GM19328 (cell line): ENCODE measurements around the gene TBCD.

Source experiments
- ATAC-seq: cut with Tn5 transposase; IDR thresholded peaks from one replicate; pipeline ENCODE4 v1.9.1; 2021; ENCODE audit warnings: mild to moderate bottlenecking, moderate library complexity; ENCODE audit not compliant: unreplicated experiment

The TBCD gene

GRCh38 chr17:82881900-82882714 lies 130.2 kb downstream of the TBCD start:
- ATAC-seq = no peak

DNA sequence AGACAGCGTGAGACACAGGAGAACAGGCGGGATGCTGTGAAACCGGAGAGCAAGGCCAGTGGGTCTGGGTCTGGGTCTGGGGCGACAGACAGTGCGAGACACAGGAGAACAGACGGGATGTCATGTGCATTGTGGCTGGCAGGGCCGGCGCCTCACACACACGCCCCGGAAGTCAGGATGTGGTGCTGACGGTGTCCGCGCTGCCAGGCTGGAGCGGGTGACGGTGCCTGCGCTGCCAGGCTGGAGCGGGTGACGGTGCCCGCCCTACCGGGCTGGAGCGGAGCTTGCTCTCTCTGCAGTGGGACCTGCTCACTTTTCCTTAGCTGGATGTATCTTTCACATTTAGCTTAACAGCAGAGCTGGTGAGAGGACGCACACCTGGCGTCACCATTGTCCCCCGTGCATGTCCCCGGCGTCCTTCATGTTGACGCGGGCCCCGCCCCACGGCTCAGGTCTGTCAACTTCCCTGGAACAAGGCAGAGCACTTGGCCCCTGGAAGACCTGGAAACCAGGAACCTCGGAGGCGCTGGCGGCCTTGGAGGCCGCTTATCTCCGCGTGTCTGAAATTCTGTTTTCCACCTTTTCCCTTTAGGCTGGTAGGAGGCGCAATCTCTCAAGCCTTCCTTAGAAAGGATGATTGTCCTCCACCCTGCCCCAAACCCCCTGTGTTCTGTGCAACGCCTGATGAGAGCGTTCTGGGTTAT lies 131.0 kb downstream of the TBCD start:
- ATAC-seq = no peak

DNA sequence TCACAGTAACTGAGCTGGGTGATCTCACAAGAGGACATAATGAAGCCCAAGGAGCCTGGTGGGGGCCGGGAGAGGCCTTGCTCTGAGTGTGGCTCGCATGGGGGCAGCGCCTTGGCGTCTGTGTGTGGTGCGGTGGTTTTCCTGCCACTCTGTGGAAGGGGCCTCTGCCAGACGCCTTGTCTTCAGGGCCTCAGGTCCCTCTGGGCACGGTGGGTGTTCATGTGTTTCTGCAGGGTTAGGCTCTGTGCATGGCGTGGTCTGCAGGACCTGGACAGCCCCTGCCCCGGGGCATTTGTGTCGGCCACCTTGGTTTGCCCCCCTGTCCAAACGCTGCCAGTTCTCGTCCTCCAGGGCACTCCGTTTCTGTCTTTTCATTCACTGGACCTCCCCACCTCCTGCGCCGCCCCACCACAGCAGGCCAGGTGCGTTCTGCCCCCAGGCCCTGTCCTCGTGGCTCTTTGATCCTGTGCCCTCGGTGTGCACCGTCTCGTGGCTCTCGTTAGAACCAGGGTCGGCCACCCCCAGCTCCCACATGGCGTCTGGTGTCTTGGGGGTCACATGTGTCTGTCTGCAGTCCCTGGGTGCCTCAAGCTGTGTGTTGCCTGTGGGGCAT lies 131.7 kb downstream of the TBCD start:
- no peak for ATAC-seq

DNA sequence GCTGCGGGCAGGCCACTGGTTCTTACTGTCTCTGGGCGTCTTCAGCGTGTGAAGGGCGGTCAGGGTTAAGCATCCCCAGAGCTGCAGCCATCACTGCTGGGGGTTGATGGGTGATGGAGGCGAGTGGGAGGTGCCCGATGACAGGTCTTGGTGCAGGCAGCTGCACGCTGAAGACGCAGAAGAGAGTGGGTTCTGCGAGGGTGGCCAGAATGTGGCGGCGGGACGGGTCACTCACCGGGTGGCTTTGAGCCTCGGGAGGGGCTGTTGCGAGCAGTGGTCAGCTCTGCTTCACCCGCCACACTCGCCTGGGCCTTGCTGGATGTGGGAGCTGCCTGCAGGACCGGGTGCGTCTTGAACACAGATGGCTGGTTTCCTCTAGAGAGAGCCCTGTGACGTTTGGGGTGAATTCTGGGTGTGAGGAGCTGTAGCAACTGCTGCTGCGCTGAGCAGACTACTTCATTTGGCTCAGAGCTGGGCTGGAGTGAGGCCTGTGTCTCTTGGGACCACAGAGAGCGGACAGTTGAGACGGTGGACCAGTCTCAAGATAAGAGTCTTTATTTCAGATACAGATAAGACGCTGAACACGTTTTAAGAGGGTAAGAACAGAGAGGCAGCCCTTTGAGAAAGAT lies 132.6 kb downstream of the TBCD start:
- no peak for ATAC-seq

DNA sequence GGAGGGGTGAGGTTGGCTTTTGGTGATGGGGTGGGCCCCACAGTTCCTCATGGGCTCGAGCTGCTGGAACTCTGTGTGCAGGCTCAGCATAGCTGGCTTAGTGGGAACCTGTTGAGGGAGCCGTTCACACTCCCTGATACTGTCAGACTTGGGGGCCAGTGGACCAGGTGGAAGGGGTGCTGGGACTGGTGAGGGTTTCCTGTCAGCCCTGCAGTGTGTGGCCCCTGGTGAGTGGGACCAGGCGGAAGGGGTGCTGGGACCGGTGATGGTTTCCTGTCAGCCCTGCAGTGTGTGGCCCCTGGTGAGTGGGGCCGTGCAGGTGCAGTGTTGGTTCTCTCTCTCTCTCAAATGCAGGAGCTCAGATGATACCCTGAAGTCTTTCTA lies 133.1 kb downstream of the TBCD start:
- ATAC-seq = no peak

- no peak for ATAC-seq
These were observed 135.6 kb downstream of the TBCD start for GRCh38 chr17:82887255-82888164.

DNA sequence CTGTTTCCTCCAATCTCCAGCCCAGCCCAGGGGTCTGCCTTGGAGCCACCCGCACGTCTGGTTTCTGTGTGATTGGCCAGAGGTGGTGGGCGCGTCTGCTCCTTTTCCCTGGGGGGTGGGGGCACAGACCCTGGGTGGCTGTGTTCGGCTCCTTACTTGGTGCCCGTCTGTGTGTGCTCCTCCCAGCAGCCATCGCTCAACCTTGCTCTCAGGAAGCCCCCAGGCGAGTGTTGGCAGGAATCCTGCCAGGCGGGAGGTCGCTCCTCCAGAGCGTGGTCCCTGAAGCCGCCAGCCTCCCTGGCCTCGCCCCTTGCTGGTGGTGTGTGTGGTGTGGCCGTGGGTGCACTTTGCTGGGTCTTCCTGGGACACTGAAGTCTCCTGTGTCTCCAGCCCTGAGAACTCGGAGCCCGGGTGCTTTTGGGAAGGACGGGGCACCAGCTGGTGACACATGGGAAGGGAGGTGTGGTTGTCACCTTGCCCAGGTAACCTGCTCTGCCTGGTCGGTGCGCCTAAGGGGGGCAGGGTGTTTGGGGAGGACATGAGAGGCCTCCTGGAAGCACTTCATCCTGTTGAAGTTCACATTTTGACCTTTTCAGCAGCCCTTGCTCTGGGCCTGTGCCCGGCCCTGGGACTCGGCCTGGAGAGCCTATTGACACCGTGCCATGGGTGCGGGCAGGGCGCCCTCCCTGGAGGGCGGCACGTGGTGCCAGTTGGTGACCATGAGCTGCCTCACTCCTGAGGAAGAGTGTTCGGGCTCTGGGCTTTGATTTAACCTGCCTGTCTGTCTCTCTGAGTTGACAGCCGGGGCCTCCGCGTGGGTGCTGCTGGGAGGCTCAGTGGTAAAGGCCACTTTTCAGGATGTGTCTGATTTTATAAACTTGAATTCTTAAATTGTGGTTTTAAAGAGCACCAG lies 137.0 kb downstream of the TBCD start:
- ATAC-seq = no peak

- ATAC-seq = no peak
These were observed 137.9 kb downstream of the TBCD start for GRCh38 chr17:82889496-82890338.

DNA sequence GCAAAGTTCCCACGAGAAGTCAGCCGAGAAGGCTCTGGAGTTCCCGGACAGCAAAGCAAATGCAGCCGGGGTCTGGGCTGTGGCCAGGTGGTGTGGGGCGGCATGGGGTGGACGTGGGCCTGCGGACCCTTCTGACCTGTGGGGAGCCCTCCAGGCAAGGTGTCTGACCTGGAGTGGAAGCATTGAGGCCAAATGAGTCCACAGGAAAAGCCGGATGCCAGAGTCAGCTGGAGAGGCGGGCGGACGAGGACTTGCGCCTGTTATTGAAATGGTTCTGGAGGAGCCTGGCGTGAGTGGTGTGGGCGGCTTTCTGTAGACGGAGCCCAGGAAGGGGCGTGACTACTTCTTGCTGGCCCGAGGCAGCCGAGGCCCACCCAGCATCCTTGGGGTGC lies 138.5 kb downstream of the TBCD start:
- ATAC-seq = no peak

DNA sequence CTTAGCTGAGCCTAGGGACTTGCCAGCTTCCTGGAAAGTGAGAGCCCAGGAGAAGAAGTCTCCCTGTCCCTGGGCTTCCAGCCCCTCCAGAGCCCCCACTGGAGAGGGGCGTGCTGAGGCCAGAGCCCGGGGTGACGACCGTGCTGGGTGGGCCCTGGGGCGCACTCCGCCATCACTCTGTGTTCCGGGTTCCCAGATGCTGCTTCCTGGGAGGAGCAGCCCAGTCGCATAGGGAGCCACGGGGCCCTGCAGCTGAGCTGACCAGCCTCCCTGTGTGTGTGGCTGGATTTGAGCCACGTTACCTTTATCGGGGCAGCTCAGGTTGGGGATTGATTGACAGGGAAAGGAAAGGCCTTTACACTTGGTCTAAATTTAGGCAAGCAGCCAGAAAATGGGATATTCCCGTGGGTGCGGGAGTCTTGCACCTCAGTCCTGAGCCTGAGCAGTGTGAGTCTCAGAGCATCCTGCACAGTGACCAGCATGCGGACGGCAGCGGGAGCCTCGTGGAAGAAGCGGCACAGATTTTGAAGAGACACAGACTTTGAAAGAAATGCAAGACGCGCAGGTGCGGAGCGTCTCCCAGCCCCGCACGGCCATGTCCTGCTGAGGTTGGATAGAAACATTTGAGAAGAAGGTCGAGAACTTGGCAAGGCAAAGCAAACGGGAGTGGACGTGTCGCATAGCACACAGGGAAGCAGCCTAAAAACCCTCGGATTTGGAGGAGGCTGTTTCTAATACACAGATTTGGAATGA lies 139.2 kb downstream of the TBCD start:
- no peak for ATAC-seq

DNA sequence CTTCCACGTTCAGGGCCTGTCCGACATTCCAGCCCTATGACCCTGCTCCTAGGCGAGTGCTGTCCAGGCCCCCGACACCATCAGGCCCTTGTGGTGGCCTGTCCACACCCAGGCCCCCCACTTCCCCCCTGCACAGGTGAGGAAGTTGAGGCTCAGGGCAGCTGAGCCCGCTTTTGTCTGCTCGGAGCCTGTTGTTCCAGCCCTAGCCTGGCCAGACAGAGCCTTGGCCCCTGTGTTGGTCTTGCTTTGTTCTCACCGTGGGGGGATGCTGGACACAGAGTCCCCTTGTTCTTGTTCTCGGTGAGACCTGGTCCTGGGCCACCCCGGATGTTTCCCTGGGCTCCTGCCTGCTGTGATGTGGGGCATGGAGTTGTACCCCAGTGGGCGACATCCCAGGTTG lies 140.0 kb downstream of the TBCD start:
- no peak for ATAC-seq

- no peak for ATAC-seq
These were observed 141.2 kb downstream of the TBCD start for GRCh38 chr17:82892899-82893565.

GRCh38 chr17:82893779-82894178 lies 141.9 kb downstream of the TBCD start:
- no peak for ATAC-seq

GRCh38 chr17:82894389-82894788 lies 142.5 kb downstream of the TBCD start:
- no peak for ATAC-seq

- no peak for ATAC-seq
These were observed 143.2 kb downstream of the TBCD start for GRCh38 chr17:82895087-82895486.

DNA sequence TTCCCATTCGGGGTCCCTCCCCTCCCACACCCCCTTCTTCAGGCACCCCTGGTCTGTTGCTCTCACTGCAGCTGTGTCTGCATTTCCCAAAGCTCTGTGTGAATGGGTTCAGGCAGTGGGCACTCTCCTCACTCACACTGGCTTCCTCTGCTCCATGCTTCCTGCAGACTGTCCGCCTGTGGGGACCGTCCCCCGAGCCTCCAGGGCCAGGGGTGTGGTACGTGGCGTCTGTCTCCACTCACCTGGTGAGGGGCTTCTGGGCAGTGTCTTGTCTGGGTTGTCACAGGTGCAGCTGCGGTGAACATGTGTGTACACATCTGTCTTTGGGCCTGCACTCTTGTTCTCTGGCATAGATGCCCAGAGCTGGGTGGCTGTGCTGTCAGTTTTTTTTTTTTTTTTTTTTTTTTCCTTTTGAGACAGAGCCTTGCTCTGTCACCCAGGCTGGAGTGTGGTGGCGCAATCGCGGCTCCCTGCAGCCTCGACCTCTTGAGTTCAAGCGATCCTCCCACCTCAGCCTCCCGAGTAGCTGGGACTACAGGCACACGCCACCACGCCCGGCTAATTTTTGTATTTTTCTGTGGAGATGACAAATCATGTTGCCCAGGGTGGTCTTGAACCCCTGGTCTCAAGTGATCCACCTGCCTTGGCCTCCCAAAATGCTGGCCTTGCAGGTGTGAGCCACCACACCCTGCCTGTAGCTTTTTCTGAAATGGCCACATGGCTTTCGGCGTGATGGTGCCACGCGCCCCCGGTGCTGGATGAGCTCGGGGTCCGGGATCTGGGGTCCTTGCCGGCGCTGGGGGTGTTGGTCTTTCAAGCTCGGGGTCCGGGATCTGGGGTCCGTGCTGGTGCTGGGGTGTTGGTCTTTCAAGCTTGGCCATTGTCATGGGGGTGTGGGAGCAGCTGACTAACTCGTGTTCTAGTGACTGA lies 144.5 kb downstream of the TBCD start:
- no peak for ATAC-seq
